SK-N-SH (cell line): ENCODE measurements around the gene PERCC1. TPM values are rescaled to one million over a fixed set of nuclear protein-coding genes. Genes with fewer than 3 reads are reported as not detected.

Source experiments
- CTCF ChIA-PET: fragments of 300-600, 350-600 bp; formaldehyde crosslinking; extraction: SDS; loops from one replicate; lab custom pipeline; 2021; lab: Yijun Ruan, JAX
- POLR2A ChIA-PET: fragments of 350-600 bp; sonication (Branson Sonifier 250); formaldehyde crosslinking; extraction: SDS; loops from one replicate; lab custom pipeline; 2020; ENCODE audit warnings: antibody characterized with exemption, inconsistent platforms; lab: Yijun Ruan, JAX
- DNase-seq: peaks from one replicate; pipeline ENCODE4 v3.0.0; 2012
- H2AFZ ChIP-seq: fragments of 200-600 bp; sonication (generic); 2 replicates; pipeline ENCODE4 v1.8.1; 2016; ENCODE audit warnings: antibody characterized with exemption, mild to moderate bottlenecking, low read depth
- H3F3A ChIP-seq: fragments of 200-600 bp; sonication (generic); replicated peaks from 2 replicates; pipeline ENCODE3; 2016; ENCODE audit warnings: antibody characterized with exemption, mild to moderate bottlenecking; ENCODE audit not compliant: insufficient read depth
- H3K27ac ChIP-seq, 2 experiments: fragments of 200-500 bp in 1 of 2; fragments of 200-600 bp in 1 of 2; sonication (Bioruptor generic) in 1 of 2; sonication (generic), shearing (Covaris generic) in 1 of 2; 2 replicates each; pipeline versions ENCODE4 v1.5.1 to v1.6.1; 2014 to 2016; ENCODE audit warnings: low read depth in 2 of 2, inconsistent platforms in 1 of 2, low read length in 1 of 2, mild to moderate bottlenecking in 1 of 2, mixed read lengths in 1 of 2
- H3K27me3 ChIP-seq: fragments of 200-600 bp; sonication (generic), shearing (Covaris generic); 2 replicates; pipeline ENCODE4 v1.6.1; 2016; ENCODE audit warnings: mixed run types; ENCODE audit not compliant: insufficient read depth
- H3K36me3 ChIP-seq, 2 experiments: fragments of 200-500 bp in 1 of 2; fragments of 200-600 bp in 1 of 2; sonication (Bioruptor generic) in 1 of 2; sonication (generic) in 1 of 2; replicated peaks in 1 of 2; 2 replicates each; pipeline versions ENCODE3 to v1.5.1; 2014 to 2016; ENCODE audit warnings: low read length in 1 of 2, mild to moderate bottlenecking in 1 of 2; ENCODE audit not compliant: insufficient read depth in 2 of 2, control insufficient read depth in 1 of 2
- H3K4me1 ChIP-seq, 2 experiments: fragments of 200-500 bp in 1 of 2; fragments of 200-600 bp in 1 of 2; sonication (Bioruptor generic) in 1 of 2; sonication (generic), shearing (Covaris generic) in 1 of 2; 2 replicates each; pipeline versions ENCODE4 v1.5.1 to v1.6.1; 2014 to 2016; ENCODE audit warnings: low read depth in 1 of 2, low read length in 1 of 2, mixed run types in 1 of 2; ENCODE audit not compliant: insufficient read depth in 2 of 2, control insufficient read depth in 1 of 2
- H3K4me2 ChIP-seq: fragments of 200-600 bp; sonication (generic), shearing (Covaris generic); 2 replicates; pipeline ENCODE4 v1.6.1; 2017; ENCODE audit warnings: mixed run types
- H3K4me3 ChIP-seq, 2 experiments: fragments of 200-500 bp in 1 of 2; fragments of 200-600 bp in 1 of 2; sonication (Bioruptor generic) in 1 of 2; sonication (generic), shearing (Covaris generic) in 1 of 2; 2 replicates each; pipeline versions ENCODE4 v1.5.1 to v1.8.1; 2014 to 2016; ENCODE audit warnings: low read depth in 2 of 2, inconsistent platforms in 1 of 2, low read length in 1 of 2, mild to moderate bottlenecking in 1 of 2, mixed read lengths in 1 of 2, moderate library complexity in 1 of 2
- H3K79me2 ChIP-seq: fragments of 200-600 bp; sonication (generic); 2 replicates; pipeline ENCODE4 v1.8.1; 2017; ENCODE audit warnings: mild to moderate bottlenecking; ENCODE audit not compliant: insufficient read depth
- H3K9ac ChIP-seq: fragments of 200-600 bp; sonication (generic); 2 replicates; pipeline ENCODE4 v1.6.1; 2017; ENCODE audit warnings: mixed run types
- H3K9me2 ChIP-seq: fragments of 200-600 bp; sonication (generic); 2 replicates; pipeline ENCODE4 v1.6.1; 2017; ENCODE audit warnings: mixed run types
- H3K9me3 ChIP-seq: fragments of 200-600 bp; sonication (generic); 2 replicates; pipeline ENCODE4 v1.6.1; 2017; ENCODE audit warnings: mixed run types, mild to moderate bottlenecking, moderate library complexity
- H4K20me1 ChIP-seq: fragments of 200-600 bp; sonication (generic); 2 replicates; pipeline ENCODE4 v1.6.1; 2017; ENCODE audit warnings: mild to moderate bottlenecking, mixed run types; ENCODE audit not compliant: insufficient read depth
- EZH2phosphoT487 ChIP-seq: fragments of 200-600 bp; sonication (generic); IDR thresholded peaks from 2 replicates; pipeline ENCODE4 v1.6.1; 2017; ENCODE audit warnings: low read depth, mixed run types, mild to moderate bottlenecking, antibody characterized with exemption, moderate library complexity, borderline replicate concordance
- FOSL2 ChIP-seq: IDR thresholded peaks from 2 replicates; pipeline ENCODE4 v1.4.0; 2012; ENCODE audit warnings: low read depth, mild to moderate bottlenecking, moderate library complexity, borderline replicate concordance
- FOXJ3 ChIP-seq: sonication (generic); formaldehyde crosslinking; IDR thresholded peaks from 2 replicates; pipeline ENCODE4 v1.5.1; 2020; ENCODE audit warnings: mild to moderate bottlenecking, missing genetic modification reagents
- FOXM1 ChIP-seq: IDR thresholded peaks from 2 replicates; pipeline ENCODE4 v1.4.0; 2012; ENCODE audit warnings: low read depth, mild to moderate bottlenecking
- GABPA ChIP-seq: IDR thresholded peaks from 2 replicates; pipeline ENCODE4 v1.4.0; 2012; ENCODE audit warnings: low read depth, mild to moderate bottlenecking
- GATA2 ChIP-seq: sonication (generic); formaldehyde crosslinking; IDR thresholded peaks from 2 replicates; pipeline ENCODE4 v1.5.0; 2020; ENCODE audit warnings: mild to moderate bottlenecking, missing genetic modification reagents
- MEF2A ChIP-seq: IDR thresholded peaks from 2 replicates; pipeline ENCODE4 v1.4.0; 2012; ENCODE audit warnings: low read depth, borderline replicate concordance
- MXI1 ChIP-seq: IDR thresholded peaks from 2 replicates; pipeline ENCODE4 v1.6.1; 2012; ENCODE audit warnings: mild to moderate bottlenecking, low read depth, low read length, improper control_type of control experiment
- POLR2AphosphoS5 ChIP-seq: IDR thresholded peaks from 2 replicates; pipeline ENCODE4 v1.6.1; 2012; ENCODE audit warnings: low read depth, low read length
- RAD21 ChIP-seq: IDR thresholded peaks from 2 replicates; pipeline ENCODE4 v1.6.1; 2012; ENCODE audit warnings: mild to moderate bottlenecking, low read length
- RCOR1 ChIP-seq: fragments of 150-350 bp; IDR thresholded peaks from 2 replicates; pipeline ENCODE4 v1.6.1; 2017; ENCODE audit warnings: antibody characterized with exemption, low read length
- RXRA ChIP-seq: IDR thresholded peaks from 2 replicates; pipeline ENCODE4 v1.4.0; 2012; ENCODE audit warnings: low read depth, mild to moderate bottlenecking, borderline replicate concordance
- WGBS: methylation state at CpG from one replicate; pipeline ENCODE4 v1.1.6; 2017; ENCODE audit warnings: low lambda C conversion rate; 5-methylcytosine and 5-hydroxymethylcytosine counted together
- polyA plus RNA-seq, 3 experiments: library from polyadenylated mRNA; depleted of rRNA; stranded (reverse); fragments of >200 nt; gene quantifications; 2 replicates each; pipeline ENCODE4 v1.2.3, GENCODE V29; 2012
- TF ChIP-seq, protein P1 (sequence below): IDR thresholded peaks from 2 replicates; pipeline ENCODE4; 2012
- TF ChIP-seq, protein P2 (sequence below): IDR thresholded peaks from 2 replicates; pipeline ENCODE4 v1.4.0; 2012; ENCODE audit warnings: low read depth
- TF ChIP-seq, protein P3 (sequence below): IDR thresholded peaks from 2 replicates; pipeline ENCODE4 v1.6.1; 2012; ENCODE audit warnings: mild to moderate bottlenecking, low read depth, low read length, moderate library complexity

The PERCC1 gene
- polyA plus RNA-seq, 1 of the 3 experiments (the other 2 are of a cell fraction), result not detected

DNA sequence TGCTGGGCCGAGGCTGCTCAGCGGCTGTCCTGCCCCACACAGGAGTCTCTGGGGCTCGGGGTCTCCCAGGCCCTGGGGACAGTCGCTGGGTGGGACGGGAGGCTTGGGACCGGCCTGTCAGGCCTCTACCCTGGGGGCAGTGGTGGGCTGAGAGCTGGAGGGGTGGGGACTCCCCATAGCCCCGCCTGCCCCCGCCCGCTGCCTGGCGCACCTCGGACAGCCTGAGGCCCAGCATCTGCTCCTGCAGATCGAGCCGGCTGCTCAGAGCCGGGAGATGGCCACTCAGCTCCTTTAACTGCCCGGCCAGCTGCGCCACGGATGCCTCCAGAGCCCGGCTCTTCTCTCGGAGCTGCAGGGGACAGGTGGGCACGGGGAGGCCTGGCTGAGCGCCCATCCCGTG is 6.7 kb downstream of the PERCC1 start:
- peak; percentile 68 for DNase-seq
- Histone ChIP-seq H3K4me1 (no peaks in the 10 kb centered on the region; a peak in 1 of 4 replicates), H3K4me3 (no peak overlapping the region), H4K20me1 (no peaks in the 10 kb centered on the region), H3K36me3 (no peaks in the 10 kb centered on the region), H3F3A (no peaks in the 10 kb centered on the region), H3K9ac (no peak overlapping the region), H3K9me3 (no peaks in the 10 kb centered on the region), H3K79me2 (no peaks in the 10 kb centered on the region), H3K27me3 (no peaks in the 10 kb centered on the region), H3K4me2 (no peak overlapping the region), H3K9me2 (no peaks in the 10 kb centered on the region), H3K27ac (no peak overlapping the region), H2AFZ (no peak overlapping the region)
- ChIA-PET CTCF (interaction anchor here (0.7 kb wide), 1 partner anchor 26 kb away, joined by 4 read pairs; no protein-coding TSS in a partner anchor), POLR2A (no interaction called here)
- TF ChIP-seq RXRA, result no peak
- no peak for TF ChIP-seq RCOR1
- TF ChIP-seq MXI1, result no peak
- TF ChIP-seq RAD21, result no peak
- TF ChIP-seq EZH2phosphoT487, result no peak
- no peak for TF ChIP-seq FOXJ3 (CRISPR knock-in tag)
- no peak for TF ChIP-seq FOSL2
- no peak for TF ChIP-seq POLR2AphosphoS5
- no peak for TF ChIP-seq FOXM1
- TF ChIP-seq, protein P1, sequence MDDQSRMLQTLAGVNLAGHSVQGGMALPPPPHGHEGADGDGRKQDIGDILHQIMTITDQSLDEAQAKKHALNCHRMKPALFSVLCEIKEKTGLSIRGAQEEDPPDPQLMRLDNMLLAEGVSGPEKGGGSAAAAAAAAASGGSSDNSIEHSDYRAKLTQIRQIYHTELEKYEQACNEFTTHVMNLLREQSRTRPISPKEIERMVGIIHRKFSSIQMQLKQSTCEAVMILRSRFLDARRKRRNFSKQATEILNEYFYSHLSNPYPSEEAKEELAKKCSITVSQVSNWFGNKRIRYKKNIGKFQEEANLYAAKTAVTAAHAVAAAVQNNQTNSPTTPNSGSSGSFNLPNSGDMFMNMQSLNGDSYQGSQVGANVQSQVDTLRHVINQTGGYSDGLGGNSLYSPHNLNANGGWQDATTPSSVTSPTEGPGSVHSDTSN, result no peak
- TF ChIP-seq, protein P2, sequence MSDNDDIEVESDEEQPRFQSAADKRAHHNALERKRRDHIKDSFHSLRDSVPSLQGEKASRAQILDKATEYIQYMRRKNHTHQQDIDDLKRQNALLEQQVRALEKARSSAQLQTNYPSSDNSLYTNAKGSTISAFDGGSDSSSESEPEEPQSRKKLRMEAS, result no peak
- TF ChIP-seq GATA2 (CRISPR knock-in tag), result no peak
- TF ChIP-seq, protein P3, sequence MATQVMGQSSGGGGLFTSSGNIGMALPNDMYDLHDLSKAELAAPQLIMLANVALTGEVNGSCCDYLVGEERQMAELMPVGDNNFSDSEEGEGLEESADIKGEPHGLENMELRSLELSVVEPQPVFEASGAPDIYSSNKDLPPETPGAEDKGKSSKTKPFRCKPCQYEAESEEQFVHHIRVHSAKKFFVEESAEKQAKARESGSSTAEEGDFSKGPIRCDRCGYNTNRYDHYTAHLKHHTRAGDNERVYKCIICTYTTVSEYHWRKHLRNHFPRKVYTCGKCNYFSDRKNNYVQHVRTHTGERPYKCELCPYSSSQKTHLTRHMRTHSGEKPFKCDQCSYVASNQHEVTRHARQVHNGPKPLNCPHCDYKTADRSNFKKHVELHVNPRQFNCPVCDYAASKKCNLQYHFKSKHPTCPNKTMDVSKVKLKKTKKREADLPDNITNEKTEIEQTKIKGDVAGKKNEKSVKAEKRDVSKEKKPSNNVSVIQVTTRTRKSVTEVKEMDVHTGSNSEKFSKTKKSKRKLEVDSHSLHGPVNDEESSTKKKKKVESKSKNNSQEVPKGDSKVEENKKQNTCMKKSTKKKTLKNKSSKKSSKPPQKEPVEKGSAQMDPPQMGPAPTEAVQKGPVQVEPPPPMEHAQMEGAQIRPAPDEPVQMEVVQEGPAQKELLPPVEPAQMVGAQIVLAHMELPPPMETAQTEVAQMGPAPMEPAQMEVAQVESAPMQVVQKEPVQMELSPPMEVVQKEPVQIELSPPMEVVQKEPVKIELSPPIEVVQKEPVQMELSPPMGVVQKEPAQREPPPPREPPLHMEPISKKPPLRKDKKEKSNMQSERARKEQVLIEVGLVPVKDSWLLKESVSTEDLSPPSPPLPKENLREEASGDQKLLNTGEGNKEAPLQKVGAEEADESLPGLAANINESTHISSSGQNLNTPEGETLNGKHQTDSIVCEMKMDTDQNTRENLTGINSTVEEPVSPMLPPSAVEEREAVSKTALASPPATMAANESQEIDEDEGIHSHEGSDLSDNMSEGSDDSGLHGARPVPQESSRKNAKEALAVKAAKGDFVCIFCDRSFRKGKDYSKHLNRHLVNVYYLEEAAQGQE, result no peak
- no peak for TF ChIP-seq MEF2A
- TF ChIP-seq GABPA, result no peak
- WGBS, result 74% methylated on average over 5 of the region's 22 CpGs
